ENCODE data around the gene TP73.

DNA sequence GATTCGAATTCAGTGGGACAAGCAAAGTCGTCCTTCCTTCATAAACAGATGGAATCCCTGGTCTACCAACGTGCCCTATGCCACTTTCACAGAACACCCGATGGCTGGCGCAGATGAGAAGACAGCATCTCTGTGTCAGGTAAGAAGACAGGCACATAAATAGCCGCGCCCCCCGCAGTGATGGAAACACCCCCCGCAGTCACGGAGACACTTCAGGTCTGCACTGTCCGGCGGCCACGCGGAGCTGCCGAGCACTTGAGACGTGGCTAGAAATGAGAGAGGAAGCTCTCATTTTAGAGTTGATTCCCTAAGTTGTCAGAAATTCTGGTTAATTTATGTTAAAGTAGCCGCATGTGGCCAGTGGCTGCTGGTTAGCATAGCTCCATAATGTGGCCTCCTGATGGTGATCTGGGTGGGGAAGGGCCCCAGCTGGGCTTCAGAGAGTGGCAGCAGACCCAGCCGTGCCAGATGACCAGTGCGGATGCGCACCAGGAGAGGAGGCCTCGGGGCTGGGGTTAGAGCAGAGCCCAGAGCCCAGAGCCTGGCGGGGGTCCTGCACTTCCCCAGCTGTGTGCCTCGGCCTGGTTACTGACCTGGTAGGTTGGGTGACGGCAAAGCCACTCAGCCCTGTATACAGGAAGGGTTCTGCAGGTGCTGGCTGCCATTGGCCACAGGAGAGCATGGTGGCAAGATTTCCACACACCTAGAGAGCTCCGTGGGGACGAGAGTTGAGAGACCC, 24.6 kb upstream of the TP73 start:
- TF ChIP-seq POLR2AphosphoS5 (IDR thresholded peaks at IDR 0.05), result no peak
- TF ChIP-seq, protein P1, sequence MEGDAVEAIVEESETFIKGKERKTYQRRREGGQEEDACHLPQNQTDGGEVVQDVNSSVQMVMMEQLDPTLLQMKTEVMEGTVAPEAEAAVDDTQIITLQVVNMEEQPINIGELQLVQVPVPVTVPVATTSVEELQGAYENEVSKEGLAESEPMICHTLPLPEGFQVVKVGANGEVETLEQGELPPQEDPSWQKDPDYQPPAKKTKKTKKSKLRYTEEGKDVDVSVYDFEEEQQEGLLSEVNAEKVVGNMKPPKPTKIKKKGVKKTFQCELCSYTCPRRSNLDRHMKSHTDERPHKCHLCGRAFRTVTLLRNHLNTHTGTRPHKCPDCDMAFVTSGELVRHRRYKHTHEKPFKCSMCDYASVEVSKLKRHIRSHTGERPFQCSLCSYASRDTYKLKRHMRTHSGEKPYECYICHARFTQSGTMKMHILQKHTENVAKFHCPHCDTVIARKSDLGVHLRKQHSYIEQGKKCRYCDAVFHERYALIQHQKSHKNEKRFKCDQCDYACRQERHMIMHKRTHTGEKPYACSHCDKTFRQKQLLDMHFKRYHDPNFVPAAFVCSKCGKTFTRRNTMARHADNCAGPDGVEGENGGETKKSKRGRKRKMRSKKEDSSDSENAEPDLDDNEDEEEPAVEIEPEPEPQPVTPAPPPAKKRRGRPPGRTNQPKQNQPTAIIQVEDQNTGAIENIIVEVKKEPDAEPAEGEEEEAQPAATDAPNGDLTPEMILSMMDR (IDR thresholded peaks at IDR 0.05), result no peak
